Renal cortex interstitium (tissue), 11 donors: ENCODE results near the gene JAZF1. TPM values are rescaled to one million over a fixed set of nuclear protein-coding genes. Genes with fewer than 3 reads are reported as not detected.
A peak's percentile ranks its signal among the peaks of the same experiment; 100 is the strongest.

ENCODE experiments used
- DNase-seq, 11 donors: peaks; one replicate each; pipeline ENCODE4 v3.0.0-alpha.2; 2013; ENCODE audit warnings: low read depth in 9 of 11, low spot score in 4 of 11; ENCODE audit errors: extremely low read depth in 1 of 11
- polyA plus RNA-seq, 3 donors: library from polyadenylated mRNA; unstranded; fragments of 120-200 nt; gene quantifications; one replicate each; pipeline ENCODE4 v1.2.1, GENCODE V29; 2013; ENCODE audit not compliant: insufficient read length in 3 of 3

JAZF1 gene
- polyA plus RNA-seq, 3 donors = 11.2 to 14.4 (median 13.8) TPM

DNA sequence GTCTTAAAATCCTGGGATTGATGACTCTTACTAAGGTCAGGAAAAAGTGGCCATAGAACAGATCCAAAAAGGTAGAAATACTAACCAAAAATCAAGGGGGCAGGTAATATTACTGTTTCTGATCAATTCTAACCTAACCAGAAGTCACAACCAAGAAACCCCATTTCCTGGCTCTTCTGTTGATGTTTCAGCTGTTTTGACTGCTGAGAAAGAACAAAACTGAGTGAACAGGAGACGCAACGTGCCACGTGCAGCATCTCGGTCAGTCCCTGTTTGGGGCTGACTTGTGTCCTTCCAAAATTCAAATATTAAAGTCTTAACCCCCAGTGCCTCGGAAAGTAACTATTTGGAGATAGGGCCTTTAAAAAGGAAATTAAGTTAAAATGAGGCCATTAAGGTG lies 56.8 kb downstream of the JAZF1 start:
- DNase-seq = no peak

DNA sequence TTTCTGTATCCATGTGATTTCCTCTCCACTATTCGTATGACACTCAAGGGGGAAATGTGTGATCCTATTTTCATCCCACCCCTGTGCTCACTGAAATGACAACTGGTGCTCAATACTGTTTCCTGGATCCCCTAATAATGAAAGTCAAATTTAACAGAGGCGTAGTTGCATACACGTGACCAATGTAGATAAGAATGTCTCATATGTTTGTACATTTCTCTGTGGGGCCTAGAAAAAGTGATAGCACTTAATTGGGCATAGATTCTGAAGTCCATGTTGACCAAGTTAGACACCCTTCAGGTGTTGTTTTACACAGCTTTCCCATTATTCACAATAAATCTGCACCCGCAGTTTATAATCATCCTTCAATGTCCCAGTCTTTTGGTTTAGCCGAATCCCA lies 59.1 kb downstream of the JAZF1 start:
- DNase-seq = no peak

DNA sequence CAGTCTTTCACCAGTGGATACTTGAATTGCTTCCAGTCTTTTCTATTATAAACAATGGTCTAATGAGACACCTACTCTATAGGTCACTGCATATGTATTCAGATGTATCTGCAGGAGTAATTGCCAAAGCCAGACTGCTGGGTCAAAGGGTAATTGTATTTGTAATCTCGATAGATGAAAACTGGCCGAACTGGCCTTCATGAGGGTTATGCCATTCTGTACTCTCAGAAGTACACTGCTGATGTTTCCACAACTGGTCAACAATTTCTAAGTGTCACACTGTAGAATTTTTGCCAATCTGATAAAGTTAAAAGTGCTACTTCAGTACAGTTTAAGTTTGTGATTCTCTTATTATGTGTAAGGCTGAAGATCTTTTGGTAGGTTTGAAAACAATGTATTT lies 64.6 kb downstream of the JAZF1 start:
- DNase-seq = no peak

DNA sequence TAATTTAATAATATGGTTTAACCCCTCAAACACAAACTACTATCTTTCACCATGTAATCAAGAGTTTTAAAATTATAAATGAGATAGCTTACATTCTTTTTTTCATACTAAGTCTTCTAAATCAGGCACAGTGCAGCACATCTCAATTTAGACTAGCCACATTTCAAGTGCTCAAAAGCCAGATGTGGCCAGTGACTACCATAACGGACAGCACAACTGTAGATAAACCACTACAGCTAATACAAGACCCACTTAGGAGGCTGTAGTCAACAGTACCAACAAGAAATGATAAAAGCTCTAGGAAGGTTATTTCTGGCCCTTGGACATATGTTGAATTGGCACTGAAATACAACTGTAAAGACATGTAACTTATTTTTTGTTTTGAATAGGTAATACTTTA lies 65.3 kb downstream of the JAZF1 start:
- no peak for DNase-seq

DNA sequence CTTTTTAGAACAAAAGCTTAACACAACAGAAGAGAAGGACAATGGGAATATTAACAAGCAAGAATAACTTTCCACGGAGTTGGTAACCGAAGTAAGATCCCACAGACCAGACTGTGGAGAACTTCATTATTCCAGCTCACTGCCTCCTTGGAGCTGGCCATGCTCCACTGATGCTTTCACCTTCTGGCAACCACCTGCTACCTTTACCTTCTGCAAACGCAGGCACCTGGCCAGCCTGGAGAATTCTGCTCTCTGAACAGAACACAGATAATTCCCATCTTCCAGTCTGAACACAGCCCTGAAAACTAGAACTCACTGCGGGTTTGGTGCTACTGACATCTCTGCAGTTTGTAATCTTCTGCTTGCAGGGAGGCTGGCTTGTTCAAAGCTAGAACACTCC lies 66.5 kb downstream of the JAZF1 start:
- no peak for DNase-seq

DNA sequence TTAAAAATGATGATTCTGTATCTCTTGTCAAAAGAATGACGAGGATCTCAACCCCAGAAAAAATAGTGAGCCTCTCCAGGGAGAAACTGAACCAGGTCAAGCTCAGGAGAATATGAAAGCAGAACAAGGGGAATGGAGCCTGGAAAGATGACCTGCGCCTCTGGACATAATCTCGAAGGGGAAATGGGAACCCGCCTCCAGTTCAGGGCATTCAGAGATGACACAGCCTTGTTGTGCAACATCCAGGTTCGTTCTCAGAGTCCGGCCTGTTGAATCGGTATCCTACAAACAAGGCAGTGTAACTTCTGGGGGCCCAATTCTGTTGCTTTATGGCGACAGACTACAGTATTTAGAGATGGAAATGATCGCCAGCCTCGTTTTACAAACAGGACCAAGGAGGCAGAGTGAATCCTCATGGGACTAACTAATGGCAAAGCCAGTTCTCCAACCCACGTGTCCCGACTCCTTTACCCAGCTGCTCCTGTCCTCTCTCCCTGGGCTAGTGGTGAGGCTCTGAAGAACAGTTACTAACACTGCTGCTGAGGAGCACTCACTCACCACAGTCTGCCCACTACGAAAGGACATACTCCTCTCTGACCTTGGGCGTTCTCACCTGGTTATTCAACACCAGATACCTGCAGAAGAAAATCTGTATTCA lies 67.6 kb downstream of the JAZF1 start:
- DNase-seq = no peak

DNA sequence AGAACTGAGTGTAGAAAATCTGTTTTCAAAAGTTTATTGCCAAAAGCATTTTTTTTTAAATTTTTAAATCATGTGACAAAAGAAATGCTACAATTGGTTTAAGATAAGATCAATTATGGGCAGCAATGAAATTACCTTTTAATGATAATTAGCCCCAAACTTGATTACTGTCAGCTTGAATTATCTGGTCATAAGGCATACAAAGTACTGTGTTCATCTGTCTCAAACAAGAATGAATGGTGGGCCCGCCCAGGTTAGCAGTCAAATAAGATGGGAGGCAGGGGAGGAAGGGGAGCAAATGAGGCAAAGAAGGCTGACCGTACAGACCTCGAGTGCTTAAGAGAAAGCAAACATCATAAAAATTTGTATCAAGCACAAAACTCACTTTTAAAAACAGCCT lies 68.1 kb downstream of the JAZF1 start:
- no peak for DNase-seq

DNA sequence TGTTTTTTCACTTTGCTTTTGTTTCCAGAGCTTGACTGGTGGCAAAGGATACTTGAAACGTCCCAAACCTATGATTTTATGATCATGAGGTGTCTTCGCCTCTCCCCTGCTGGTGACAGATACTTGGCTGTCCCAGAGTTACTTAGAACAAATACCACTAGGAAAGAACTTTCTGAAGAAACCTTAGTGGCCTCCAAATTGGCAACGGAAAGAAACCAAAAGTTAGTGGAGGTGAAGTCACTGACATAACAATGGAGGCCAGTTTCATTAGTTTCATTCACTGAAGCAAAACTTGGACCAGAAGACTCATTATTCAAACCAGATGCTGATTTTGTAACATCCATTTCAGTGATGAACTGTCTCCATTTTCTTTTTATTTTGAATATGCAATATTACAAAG lies 68.6 kb downstream of the JAZF1 start:
- no peak for DNase-seq

DNA sequence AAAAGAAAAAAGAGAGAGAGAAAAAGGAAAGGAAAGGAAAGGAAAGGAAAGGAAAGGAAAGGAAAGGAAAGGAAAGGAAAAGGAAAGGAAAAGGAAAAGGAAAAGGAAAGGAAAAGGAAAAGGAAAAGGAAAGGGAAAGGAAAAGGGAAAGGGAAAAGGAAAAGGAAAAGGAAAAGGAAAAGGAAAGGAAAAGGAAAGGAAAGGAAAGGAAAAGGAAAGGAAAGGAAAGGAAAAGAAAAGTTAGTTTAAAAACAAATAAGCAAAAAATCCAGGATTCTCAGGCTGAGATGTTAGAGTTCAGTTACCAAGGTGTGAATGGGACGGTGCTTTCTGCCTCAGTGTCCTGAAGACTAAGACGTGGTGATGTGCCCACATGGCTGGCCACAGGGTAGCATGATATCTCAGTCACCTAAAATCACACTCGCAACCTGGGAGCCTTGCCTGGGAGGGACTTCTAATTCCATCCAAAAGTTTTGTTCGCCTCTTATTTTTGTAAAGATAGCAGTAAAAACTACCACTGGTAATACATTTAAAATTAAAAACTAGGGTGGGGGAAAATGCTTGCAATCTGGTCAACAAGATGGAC lies 70.1 kb downstream of the JAZF1 start:
- DNase-seq = no peak

DNA sequence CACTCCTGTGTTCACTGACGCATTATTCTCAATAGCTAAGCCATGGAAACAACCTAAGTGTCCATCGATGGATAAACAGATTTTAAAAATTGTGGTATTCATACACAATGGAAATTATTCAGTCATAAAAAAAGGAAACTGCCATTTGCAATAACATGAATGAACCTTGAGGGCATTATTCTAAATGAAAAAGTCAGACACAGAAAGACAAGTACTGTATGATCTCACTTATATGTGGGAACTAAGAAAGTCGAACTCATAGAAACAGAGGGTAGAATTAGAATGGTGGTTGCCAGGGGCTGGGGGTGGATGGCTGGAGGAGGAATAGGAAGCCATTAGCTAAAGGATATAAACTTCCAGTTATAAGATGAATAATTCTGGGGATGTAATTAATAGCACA lies 71.8 kb downstream of the JAZF1 start:
- DNase-seq = no peak

DNA sequence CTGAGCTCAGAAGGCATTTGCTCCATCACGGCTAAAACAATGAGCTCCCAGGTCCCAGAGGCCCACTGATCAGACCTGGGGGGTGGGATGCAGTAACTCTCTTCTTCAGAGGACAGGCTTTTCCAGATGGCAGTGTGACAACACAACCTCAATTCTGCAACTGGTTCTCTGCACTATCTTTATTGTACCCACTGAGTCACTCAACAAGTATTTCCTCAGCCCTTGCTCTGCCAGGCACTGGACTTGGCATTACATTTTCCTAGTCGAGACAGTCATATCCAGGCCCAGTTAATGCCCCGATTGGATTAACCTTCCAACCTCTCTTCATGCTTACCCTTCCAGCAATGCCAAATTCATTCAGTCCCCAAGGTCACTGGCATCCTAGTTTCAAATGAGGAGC lies 72.6 kb downstream of the JAZF1 start:
- no peak for DNase-seq

DNA sequence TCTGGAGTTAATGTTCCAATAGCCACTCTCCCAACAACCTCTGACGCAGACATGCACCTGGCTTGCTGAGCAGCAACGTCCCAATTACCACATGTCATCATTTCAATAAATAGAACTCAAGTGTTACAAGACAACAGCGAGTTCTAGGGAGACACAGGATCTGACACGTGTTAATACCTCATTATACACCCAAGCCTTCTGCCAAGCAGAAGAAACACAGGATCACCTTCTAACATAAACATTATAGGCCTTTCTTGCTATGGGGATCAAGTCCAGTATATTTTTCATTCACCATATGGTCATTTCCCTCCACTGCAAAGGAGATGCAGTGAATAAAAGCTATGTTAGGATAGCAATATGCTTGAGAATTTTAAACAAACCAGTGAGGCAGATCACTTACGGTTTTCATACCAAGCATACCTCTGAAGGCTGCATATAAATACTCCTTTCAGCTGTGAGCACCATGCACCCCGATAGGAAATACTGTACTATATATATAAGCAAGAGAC lies 74.2 kb downstream of the JAZF1 start:
- no peak for DNase-seq

DNA sequence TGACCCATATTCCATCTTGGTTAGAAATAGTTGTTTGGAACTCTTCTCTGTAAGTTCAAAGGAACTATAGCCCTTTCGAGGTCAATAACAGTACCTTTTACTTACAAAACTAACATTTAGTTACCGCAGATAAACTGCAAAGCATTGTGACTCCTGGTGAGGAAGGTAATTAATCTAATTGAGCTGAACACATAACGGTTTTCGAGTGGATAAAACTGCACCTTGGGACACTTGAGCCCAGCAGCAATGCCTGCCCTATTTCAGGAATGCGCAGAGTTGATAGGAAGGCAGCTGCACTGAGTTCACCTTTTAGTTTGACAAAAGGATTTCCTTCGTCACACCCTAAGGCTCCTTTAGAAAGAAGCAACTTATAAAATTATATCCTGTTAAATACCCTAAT lies 75.4 kb downstream of the JAZF1 start:
- DNase-seq = no peak

DNA sequence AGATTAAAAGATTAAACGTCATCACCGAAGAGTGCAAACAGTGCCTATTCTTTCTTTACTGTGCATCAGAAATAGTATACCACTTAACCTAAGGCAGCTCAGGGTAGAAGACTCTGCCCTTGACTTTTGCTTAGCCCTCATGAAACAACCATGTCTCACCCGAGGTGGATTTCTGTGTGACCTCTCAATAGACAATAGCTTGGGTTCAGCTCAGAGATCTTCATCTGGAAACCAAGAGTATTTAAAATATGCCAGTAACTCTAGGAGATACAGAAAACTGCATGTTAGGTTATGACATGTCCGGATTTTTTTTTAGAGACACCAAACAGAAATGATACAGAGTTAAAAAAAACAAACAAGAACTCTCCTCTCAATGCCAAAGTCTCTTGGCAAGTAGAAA lies 75.8 kb downstream of the JAZF1 start:
- DNase-seq = no peak

DNA sequence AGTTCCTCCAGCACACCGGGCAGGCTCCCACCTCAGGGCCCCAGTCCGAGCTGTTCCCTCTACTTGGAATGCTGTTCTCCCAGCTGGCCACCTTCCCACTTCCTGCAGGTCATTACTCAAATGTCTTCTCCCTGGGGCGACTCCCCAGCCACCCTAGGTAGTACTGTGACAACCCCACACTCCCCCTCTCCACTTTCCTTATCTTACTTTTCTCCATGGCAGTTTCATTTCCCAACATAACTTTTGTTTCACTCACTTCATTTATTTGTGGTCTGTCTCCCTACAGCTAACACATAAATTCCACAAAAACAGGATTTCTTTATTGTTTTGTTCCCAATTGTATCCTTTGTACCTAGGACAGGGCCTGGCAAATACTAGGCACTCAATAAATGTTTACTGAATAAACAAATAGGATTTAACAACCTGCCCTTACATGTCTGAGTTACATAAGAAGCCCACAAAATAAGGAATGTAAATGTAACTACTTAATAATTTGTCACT lies 76.5 kb downstream of the JAZF1 start:
- peak in 1 of 11 donors; percentile 18 for DNase-seq

DNA sequence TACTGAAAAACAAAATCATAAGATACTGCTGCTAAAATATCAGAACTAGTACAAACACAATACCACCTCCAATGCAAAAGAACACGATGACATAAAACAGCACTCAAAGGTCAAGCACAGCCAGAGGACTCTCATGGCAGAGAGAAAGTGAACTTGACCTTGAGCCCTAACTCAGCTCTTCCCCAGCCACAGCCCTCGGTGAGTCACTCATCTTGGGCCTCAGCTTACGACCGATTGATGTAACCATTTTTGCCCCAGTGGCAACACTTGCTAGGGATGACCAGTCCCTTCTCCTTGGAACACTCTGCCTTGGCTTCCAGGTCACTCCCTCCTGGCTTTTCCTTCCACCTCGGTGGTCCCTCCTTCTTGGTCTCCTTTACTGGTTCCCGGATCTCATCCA lies 77.8 kb downstream of the JAZF1 start:
- DNase-seq = no peak

DNA sequence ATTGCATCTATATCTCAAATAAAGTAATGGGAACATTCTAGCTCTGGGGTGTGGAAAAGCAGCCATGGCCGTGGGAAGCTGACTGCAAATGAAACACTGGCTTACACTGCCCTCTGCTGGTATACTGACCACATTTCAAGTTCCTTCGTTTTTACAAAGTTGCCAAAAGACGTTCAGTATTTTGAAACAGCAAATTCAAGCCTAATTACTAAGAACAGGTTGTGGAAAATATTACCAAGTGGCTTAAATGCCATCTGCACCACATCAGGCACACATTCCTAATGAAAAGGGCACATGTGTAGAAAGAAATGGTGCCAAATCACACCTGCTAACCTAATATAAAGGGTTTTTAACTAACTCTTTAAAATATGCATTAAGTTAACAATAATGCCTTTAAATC lies 83.9 kb downstream of the JAZF1 start:
- peak in 9 of 11 donors; percentile 38 to 61 (median 47) for DNase-seq

DNA sequence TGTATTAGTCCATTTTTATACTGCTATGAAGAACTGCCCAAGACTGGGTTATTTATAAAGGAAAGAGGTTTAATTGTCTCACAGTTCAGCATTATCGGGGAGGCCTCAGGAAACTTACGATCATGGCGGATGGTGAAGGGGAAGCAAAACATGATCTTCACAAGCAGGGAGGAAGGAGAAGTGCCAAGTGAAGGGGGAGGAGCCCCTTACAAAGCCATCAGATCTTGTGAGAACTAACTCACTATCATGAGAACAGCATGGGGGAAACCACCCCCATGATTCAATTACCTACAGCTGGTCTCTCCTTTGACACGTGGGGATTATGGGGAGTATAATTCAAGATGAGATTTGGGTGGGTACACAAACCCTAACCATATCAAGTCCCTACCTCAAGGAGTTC lies 85.4 kb downstream of the JAZF1 start:
- no peak for DNase-seq

DNA sequence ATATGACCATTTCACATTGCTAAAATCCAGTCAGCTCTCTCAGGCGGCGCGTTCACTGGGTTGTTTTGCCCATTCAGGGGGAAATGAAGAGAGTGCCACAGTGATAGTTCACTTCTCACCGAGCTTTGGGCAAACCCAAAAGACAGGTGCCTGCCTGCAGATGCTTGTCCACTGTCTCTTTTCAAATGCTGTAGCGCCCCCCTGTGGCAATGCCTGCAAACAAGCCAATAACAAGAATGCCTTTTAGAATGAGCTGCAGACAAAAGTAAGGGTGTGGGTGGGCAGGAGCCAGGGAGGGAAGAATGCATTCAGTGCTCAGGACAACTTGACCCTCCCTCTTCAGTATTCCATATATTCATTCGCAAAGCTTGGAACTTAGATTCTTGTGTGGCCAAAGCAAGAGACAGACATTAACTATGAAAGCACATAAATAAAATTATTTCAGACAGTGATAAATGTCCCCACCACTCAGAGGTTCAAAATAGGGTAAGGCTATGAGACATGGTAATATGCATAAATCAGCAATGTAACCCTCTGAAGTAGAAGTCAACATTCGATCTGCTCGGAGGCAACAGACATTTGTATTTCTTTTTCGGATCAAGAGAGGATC lies 86.9 kb downstream of the JAZF1 start:
- peak in 2 of 11 donors; percentile 37 to 43 for DNase-seq

DNA sequence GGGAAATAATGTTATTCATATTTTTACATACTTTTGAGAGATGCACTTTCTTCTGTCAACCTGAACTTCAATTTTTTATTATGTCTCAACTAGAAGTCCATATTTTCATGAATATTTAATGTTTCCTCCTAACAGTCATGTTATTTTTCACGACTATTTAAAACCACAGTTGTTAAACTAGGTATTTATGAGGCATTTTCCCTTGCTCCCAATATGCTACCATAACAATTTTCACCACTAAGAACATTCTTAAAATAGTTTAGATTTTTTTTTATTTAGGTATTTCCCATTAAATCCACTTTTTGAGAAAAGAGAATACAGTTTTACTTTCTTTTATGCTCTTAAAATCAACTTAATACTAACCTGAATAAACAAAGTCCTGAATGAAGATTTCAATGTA lies 89.4 kb downstream of the JAZF1 start:
- no peak for DNase-seq
